ENCODE measurements around the gene CENPN.

Gene CENPN, protein sequence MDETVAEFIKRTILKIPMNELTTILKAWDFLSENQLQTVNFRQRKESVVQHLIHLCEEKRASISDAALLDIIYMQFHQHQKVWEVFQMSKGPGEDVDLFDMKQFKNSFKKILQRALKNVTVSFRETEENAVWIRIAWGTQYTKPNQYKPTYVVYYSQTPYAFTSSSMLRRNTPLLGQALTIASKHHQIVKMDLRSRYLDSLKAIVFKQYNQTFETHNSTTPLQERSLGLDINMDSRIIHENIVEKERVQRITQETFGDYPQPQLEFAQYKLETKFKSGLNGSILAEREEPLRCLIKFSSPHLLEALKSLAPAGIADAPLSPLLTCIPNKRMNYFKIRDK

DNA sequence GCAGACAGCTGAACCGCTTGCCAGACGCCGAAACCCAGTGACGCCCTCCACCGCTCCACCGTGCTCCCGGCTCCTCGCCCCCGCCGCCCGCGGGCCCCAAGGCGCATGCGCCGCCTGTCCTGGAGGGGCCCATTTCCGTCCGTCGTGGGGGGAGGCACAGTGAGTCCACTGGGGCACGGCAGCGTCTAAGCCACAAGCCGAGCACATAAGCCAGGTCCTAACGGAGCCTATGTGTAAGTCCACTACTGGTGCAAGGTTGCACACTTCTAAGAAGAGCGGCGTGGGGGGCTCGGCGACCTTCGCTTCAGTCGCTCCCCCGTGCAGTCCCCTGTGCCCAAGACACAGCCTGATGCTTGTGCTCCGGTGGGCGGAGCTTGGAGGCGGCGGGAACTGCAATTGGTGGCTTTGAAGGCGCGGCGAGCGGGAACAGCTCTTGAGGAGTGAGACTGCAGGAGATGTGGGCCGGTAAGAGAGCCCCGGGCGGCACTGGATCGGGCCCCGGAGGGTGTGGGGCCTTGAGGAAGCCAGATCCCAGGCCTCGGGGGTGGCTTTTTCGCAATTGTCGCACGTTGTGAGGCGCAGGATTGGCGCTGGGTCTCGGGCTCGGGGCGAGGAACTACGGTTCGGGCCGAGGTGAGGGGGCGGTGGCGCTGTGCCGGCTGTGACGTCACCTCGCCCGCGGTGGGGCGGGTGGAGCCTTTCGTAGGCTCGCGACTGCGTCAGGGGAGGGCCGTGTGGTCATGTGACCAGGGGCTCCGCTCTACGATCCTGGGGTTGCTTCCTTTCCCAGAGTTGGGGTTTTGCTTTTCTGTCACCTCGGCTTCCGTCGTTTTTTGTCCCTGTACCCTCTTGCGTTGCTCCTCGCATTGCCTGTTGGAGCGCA is at the start of gene CENPN, which contains the start of gene CMC2:
CENPN (plus strand) TSS at position 402 of the 883 bp plus-strand sequence. CDS start 4,726 bp downstream, outside the sequence.
CMC2 (minus strand) TSS at position 73 of the 883 bp plus-strand sequence. CDS start 9,491 bp downstream, outside the sequence.
- peak; percentile 99 for DNase-seq (ENCODE audit: low spot score)

GRCh38 chr16:80958284-80958683 is 48.7 kb upstream of the CENPN start:
- no peak for DNase-seq (ENCODE audit: low spot score)

DNA sequence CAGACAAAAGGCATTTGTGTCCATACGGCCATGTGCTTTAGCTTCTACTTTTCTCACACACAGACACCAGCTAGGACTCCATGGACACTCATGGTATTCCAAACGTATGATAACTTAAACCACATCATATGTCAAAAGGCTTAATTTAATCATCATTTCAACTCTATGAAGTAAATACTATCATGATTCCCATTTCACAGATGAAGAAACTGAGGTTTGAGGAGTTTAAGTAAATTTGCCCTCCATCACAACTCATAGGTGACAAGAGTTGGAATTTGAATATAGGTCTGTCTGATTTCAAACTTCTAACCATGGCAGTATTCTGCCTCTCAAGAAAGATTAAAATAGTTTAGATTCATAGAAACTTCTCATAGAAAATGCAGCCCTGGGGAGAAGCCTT is 44.1 kb upstream of the CENPN start:
- DNase-seq (ENCODE audit: low spot score), result no peak

DNA sequence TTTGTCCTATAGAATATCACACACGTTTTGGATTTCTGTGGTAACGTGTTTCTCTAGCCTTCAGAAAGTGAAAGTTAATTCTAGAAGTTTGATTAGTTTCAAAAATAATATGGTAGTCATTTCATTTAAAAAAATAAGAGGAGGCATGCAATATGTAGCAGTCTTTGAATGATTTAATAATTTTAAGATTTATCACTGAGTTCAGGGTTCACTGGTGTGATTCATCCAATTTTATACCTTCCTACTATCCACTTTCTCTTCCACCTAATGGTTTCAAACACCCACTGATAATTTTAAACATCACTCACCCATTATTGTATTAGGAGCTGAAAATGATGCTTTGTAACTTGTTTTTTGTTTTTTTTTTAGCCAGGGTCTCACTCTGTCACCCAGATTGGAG is 42.7 kb upstream of the CENPN start:
- no peak for DNase-seq (ENCODE audit: low spot score)

DNA sequence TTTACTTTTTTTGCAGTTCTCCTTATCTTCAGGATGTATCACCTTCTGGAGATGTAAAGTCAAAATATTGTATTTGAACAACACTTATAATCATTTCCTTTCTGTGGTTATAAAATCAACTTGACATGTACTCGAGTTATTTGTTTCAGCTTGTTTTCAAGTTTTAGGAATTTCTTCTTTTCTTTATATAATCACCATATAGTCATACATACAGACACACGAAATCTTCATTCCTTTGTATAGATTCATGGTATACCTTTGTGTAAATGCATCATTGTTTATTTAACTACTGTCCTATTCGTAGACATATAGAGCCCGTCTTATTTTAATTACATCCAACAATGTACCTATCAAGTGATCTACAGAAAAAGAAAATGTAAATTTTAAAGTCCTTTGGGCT is 40.4 kb upstream of the CENPN start:
- DNase-seq (ENCODE audit: low spot score), result no peak

DNA sequence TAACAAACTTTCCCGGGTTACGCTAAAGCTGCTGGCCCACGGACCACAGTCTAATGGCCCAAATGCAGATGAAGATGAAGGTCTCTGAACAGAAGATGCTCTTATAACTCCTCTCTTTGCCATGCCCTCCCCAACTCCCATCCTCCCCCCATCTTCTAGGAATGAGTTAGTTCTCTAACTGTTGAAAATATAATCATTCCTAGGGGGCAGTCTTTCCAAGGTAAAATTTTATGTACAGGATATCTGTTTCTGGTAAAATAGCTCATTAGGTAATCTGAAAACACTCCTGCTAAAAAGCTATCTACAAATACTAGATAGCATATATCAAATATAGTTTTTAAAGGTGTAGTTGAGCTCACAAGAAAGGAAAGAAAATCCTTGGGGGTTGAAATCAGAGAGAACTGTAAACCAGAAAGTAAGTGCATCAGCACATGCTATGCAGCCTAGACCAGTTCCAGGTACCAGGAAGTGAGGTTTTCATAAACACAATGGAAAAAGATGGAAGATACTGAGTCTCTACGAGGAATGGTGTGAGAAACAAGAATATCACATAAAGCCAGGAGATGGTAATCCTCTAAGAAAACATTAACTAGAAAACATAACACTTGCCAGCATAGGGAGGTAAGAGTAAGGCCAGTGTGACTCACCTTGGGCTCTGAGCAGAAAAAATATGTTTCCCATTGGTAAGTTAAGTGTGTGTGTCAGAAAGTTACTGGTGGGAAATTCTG is 38.5 kb upstream of the CENPN start:
- DNase-seq (ENCODE audit: low spot score), result no peak

DNA sequence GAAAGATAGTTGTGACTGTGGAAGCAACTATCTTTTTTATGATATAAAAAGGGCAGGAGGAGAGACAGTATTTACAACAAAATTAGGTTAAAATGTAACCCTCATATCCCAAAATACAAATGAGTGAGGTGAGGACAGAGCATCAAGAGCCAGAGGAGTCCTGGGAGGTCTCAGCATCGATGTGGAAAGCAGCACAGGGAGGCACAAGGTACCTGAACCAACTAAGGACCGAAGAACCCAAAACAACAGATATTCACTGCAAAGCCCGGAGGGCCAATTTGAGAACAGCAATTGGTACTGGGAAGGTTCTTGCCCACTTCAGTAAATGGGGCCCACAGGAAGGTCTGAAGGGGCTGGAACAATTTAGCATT is 37.9 kb upstream of the CENPN start:
- no peak for DNase-seq (ENCODE audit: low spot score)

DNA sequence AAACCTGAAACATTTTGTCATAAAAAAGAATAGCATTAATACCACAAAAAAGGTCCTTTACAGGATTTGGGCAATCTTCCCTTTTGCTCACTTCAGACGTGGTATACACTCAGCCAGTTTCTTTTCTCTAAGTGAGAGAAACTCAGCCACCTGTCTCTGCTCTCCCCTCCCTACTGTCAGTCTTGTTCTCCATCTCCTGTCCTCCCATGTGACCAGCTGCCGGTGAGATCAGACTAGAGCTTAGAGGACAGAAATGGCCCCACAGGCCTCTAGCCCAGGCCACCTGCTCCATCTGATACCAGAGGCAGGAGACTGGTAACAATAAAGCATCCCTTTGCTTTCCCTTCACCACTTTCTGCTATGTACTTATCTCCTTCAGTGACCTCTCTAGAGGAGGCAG is 35.2 kb upstream of the CENPN start:
- DNase-seq (ENCODE audit: low spot score), result no peak

DNA sequence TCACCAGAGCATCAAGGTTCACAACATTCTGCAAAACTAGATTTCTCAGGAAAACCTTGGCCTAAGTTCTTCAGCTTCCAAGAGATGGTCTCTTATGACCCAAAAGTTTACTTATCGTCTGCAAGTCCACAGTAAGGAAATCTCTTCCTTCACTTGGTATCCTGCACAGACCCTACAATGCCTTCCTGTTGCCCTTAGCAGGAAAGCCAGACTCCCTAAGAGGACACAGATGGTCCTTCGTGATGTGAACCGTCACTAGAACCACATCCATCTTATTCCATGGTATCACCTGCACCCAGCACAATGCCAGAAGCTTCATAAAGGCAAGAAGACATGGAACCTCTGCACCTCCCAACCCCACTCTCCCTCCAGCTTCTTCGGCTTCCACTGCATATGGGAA is 34.4 kb upstream of the CENPN start:
- DNase-seq (ENCODE audit: low spot score), result no peak

GRCh38 chr16:80973991-80974390 is 33.0 kb upstream of the CENPN start:
- no peak for DNase-seq (ENCODE audit: low spot score)

DNA sequence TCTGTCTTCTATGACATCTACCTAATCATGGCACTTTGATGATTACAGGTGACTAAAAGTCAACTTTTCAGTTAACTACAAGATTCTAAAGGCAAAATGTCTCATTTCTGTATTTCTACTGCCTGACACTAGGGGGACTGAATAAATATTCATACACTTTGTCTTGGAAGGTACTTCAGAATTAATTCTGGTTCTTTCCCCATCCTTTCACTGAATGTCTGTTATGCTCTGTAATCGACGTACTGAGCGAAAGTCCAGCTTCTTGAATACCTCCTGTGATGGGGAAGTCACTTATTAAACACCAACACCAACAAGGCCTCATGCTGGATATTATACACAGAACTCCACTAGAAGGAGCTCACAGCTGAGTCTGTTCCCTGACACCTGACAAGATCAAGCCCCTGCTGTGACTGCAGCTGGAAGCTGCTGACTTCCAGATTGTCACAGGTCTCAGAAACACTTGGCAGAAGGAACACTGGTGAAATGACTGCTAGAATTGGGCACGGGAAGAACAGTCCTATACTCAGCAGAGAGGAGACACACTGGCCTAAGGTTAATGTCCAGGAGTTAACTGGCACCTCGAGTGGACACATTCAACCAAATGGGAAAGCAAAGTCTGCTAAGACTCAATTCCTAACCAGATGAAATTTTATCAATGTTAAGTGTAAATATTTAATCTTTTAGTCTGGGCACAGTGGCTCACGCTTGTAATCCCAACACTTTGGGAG is 32.2 kb upstream of the CENPN start:
- DNase-seq (ENCODE audit: low spot score), result no peak

DNA sequence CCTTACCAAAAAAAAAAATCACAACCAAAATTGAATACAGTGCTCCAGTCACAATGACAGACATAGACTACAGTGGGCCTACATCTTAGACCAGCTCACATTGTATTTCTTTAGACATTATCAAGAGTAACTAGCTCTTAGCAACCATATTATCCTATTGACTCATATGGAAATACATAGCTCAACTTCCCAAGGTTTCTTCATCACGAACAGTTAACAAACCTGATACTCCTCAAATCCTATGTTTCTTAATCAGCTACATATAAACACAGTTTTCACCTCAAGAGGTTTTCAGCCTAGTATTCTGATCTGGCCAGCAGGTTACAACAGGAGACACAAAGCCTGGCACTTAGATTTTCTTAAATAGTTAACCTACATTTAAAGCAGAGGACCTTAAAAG is 30.1 kb upstream of the CENPN start:
- DNase-seq (ENCODE audit: low spot score), result no peak

- DNase-seq (ENCODE audit: low spot score), result no peak
These were observed 25.9 kb upstream of the CENPN start for GRCh38 chr16:80981103-80981502.

GRCh38 chr16:80982646-80983045 is 24.4 kb upstream of the CENPN start:
- no peak for DNase-seq (ENCODE audit: low spot score)

- no peak for DNase-seq (ENCODE audit: low spot score)
These were observed 22.7 kb upstream of the CENPN start for GRCh38 chr16:80984124-80984892.

DNA sequence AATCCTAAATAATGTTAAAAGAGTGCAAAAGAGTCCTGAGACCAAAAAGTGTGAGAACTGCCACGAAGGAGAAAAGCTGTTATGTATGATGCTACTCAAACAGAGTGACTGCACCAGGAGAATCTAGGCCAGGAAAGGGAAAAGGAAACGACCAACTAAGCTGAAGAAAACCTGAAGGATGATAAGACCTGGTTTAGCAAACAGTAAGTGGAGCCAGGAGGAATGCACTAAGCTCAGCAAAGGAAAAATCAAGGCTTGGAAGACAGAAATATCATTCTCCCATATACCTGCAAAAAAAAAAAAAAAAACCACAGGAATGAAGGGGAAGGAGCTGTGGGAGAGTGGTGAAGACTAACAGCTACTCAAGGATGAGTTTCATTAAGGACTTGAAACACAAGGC is 21.4 kb upstream of the CENPN start:
- DNase-seq (ENCODE audit: low spot score), result no peak

- no peak for DNase-seq (ENCODE audit: low spot score)
These were observed 20.5 kb upstream of the CENPN start for GRCh38 chr16:80986557-80986956.

DNA sequence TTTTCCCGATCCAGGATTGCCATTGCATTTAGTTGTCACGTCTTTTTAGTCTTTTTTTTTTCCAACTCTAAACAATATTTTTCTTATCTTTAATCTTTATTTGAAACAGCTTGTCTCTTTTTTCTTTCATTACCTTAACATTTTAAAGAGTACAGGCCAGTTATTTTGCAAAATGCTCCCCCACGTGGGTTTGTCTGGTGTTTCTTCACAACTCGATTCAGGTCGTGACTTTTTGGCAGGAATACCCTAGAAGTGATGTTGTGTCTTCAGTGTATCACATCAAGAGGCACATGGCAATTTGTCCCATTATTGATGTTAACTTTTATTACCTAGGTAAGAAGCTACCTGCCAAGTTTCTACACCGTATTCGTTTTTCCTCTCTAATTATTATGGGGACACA is 18.3 kb upstream of the CENPN start:
- no peak for DNase-seq (ENCODE audit: low spot score)

GRCh38 chr16:80989801-80990200 is 17.2 kb upstream of the CENPN start:
- no peak for DNase-seq (ENCODE audit: low spot score)

DNA sequence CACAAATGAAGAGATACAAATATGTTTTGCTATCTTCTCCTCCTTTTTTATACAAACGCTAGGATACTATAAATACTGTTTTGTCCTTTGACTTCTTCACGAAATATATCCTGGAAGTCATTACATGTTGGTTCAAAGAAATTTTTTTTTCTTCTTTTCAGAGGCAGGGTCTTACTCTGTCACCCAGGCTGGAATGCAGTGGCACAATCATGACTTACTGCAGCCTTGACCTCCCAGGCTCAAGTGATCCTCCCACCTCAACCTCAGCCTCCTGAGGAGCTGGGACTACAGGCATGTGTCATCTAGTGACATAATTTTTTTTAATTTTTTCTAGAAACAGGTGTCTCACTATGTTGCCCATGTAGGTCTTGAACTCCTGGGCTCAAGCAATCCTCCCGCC is 16.4 kb upstream of the CENPN start:
- no peak for DNase-seq (ENCODE audit: low spot score)

GRCh38 chr16:80990978-80991377 is 16.0 kb upstream of the CENPN start:
- DNase-seq (ENCODE audit: low spot score), result no peak
